UCSD-AML1 (cell line): ENCODE results near the gene PATL1.

ENCODE experiments used
- DNase-seq: peaks from one replicate; lab custom pipeline; 2025; ENCODE audit not compliant: unreplicated experiment; lab: John Stamatoyannopoulos, UW

PATL1 gene

GRCh38 chr11:59615120-59615636, 53.7 kb downstream of the PATL1 start:
- DNase-seq: peak; percentile 28

DNA sequence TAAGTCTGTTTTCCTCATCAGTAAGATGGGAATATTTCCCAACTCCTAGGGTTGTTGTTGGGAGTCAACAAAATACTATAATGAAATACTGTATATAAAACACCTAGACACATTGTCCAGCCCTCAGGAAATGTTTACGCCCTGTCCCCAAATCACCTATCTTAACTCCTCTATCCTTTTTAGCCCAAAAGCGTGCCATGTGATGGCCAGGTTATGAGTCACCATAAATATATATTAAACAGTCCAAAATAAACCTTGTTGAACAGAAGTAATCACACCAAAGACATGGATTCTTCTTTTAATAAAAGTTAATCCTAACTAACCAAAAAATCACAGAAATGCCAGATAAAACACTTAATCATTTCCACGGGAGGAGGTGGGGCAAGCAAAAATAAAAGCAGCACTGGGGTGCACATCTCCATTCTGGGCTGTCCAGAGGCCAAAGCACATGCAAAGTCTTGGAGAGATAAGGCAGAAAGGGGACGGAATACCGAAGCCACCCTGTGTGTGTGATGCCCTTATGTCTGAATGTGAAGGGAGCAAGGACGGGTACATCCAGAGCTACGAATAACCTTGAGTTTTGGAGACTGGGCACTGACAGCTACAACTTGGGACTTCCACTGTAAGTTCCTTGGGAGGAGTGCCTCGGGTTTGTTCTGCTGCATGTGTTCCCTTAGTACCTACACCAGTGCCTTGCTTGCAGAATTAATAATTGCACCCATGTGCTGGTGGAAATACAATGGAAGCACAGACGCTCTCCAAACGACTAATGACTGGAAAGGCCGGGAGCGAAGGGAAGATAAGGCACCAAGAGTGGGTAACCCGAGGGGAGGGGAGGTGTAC, 54.3 kb downstream of the PATL1 start:
- DNase-seq: no peak

GRCh38 chr11:59611570-59612565, 57.0 kb downstream of the PATL1 start:
- no peak for DNase-seq

DNA sequence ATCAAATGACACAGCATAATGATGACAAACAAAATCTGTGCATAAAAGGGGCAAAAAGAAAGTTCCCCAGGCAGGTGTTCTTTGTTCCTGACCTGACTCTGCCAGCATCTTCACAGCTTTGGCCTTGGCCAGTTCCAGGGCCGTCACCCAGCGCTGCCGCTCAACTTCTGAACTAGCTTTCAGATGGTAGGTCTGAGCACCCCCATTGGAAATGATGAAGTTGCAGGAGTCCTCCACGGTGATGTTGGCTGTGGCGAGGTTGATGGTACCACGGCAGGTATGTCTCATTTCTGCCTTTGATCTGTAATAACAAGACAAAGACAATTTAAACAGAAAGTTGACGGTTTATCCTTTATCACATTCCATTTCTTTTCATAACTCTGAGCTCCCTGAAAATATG, 58.5 kb downstream of the PATL1 start:
- DNase-seq: no peak

GRCh38 chr11:59607703-59608454, 61.0 kb downstream of the PATL1 start:
- DNase-seq: no peak

DNA sequence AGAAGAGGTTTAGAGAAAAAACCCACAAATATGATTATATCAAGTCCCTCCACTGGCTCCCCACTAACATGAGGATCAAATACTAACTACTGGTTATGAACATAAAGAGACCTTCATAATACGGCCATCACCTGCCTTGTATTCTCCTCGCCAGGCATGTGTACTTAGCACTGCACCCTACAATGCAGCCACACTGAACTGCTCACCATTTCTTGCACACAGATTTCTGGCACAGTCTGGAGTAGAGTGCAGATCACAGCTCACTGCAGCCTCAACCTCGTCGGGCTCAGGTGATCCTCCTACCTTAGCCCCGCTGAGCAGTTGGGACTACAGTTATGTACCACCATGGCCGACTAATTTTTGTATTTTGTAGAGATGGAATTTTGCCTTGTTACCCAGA, 66.4 kb downstream of the PATL1 start:
- no peak for DNase-seq

DNA sequence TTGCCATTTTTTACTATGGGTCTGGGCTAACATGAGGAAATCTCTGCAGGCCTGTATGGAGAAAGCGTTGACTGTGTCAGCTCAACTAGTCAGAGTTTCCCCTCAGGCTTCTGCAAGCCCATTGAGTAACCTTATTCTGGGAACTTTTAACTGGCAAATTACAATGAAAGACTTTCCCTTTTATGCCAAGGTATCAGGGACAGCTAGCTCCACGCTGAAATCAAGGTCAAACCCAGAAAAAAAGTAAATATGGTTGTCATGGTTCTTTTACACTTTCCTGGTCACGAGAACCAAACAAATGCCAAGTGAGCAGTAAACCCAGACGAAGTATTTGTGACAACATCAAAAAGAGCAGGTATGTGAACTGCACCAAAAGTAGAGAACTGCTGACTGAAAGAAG, 67.0 kb downstream of the PATL1 start:
- no peak for DNase-seq

GRCh38 chr11:59600636-59601035, 68.2 kb downstream of the PATL1 start:
- DNase-seq: no peak

GRCh38 chr11:59600234-59600633, 68.6 kb downstream of the PATL1 start:
- no peak for DNase-seq

GRCh38 chr11:59598961-59599360, 69.9 kb downstream of the PATL1 start:
- no peak for DNase-seq
